Measurements from ENCODE around the gene TMA7B. TPM values are rescaled to one million over a fixed set of nuclear protein-coding genes. Genes with fewer than 3 reads are reported as not detected.

Gene TMA7B
- polyA plus RNA-seq, 1 of the 3 experiments (the other 2 are of a cell fraction), result not detected

DNA sequence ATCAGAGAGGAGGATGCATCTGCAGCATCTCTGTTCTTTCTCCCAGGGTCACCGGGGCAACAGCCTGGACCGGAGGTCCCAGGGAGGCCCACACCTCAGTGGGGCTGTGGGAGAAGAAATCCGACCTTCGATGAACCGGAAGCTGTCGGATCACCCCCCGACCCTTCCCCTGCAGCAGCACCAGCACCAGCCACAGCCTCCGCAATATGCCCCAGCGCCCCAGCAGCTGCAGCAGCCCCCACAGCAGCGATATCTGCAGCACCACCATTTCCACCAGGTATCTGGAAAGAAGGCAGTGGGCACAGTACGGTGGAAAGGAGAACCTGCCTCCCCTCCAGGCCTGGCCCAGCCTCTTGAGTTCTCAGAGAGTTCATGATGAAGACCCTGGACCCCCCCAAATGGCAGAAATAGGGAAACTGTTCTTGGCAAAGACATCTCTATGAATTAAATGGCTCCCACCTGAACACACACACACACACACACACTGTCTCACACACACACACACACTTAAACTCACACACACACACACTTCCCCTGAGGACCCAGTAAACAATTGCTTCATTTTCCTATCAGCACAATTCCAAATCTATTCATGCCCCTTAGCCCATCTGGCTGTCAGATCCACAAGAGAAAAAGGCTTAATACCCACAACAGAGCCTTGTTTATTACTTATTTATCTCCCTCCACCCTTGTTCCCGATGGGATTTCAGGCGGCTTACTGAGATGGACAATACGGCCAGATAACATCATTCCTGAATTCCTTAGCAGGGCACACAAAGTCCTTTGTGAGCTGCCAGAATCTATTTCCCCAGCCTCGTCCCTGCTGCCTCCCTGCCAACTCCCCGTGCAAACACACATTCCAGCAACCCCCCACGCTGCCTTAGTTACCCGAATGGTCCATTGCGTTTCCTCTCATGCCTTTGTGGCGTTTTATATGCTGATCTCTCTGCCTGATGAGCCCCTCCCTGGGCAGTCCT is 8.1 kb downstream of the TMA7B start:
- Histone ChIP-seq H3K36me3 (replicated peaks in 1 of 2; ENCODE audit: control insufficient read depth in 1 of 2, insufficient read depth in 2 of 2, low read length in 1 of 2) (no peaks in the 10 kb centered on the region), H3K9ac (no peak overlapping the region), H3K4me3 (ENCODE audit: low read depth in 2 of 2, low read length in 1 of 2) (no peak overlapping the region), H4K20me1 (ENCODE audit: insufficient read depth) (no peaks in the 10 kb centered on the region), H3K27ac (ENCODE audit: low read depth in 2 of 2, low read length in 1 of 2) (no peak overlapping the region), H3K4me2 (no peak overlapping the region), H2AFZ (ENCODE audit: low read depth) (no peak overlapping the region), H3K9me3 (no peaks in the 10 kb centered on the region), H3K4me1 (ENCODE audit: control insufficient read depth in 1 of 2, insufficient read depth in 2 of 2, low read depth in 1 of 2, low read length in 1 of 2) (peaks cover 0 to 5% of the 10 kb centered on the region in 2 experiments; a peak in 2 of 4 replicates), H3K27me3 (ENCODE audit: insufficient read depth) (no peaks in the 10 kb centered on the region), H3K79me2 (ENCODE audit: insufficient read depth) (no peaks in the 10 kb centered on the region), H3K9me2 (no peaks in the 10 kb centered on the region), H3F3A (replicated peaks; ENCODE audit: insufficient read depth) (no peaks in the 10 kb centered on the region)
- no peak for TF ChIP-seq RAD21 (IDR thresholded peaks at IDR 0.05; ENCODE audit: low read length)
- no peak for TF ChIP-seq POLR2AphosphoS5 (IDR thresholded peaks at IDR 0.05; ENCODE audit: low read depth, low read length)
- 0 out of 2 replicates have a peak, but pooled peaks have one; percentile 14 for TF ChIP-seq TEAD4 (IDR thresholded peaks at IDR 0.05; ENCODE audit: borderline replicate concordance, insufficient read depth)
- TF ChIP-seq GATA2 (CRISPR knock-in tag; IDR thresholded peaks at IDR 0.05), result no peak
- no peak for TF ChIP-seq NRF1 (IDR thresholded peaks at IDR 0.05; ENCODE audit: low read depth, low read length)
- WGBS (ENCODE audit: low lambda C conversion rate), result 52% methylated on average over 11 of the region's 20 CpGs
- DNase-seq, result peak; percentile 17
- ChIA-PET POLR2A (interaction anchor here (1.4 kb wide), 1 partner anchor 9 kb away, joined by 3 read pairs; no protein-coding TSS in a partner anchor), CTCF (no interaction called here)

DNA sequence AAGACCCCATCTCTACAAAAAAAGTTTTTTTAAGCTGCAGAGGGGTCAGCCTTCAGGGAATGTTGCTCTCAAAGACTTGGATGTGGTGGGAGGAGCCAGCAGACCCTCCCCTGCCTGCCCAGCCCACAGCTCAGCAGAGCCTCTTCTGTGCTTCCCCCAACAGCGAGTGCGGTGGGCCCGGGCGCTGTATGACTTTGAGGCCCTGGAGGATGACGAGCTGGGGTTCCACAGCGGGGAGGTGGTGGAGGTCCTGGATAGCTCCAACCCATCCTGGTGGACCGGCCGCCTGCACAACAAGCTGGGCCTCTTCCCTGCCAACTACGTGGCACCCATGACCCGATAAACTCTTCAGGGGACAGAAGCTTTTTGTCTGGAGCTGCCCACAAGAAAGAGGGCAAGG is 10.5 kb downstream of the TMA7B start:
- H3K36me3 ChIP-seq (replicated peaks in 1 of 2; ENCODE audit: control insufficient read depth in 1 of 2, insufficient read depth in 2 of 2, low read length in 1 of 2), result no peaks in the 10 kb centered on the region
- no peak overlapping the region for H2AFZ ChIP-seq (ENCODE audit: low read depth)
- no peaks in the 10 kb centered on the region for H3F3A ChIP-seq (replicated peaks; ENCODE audit: insufficient read depth)
- ChIA-PET CTCF (no interaction called here), POLR2A (no interaction called here)
- TF ChIP-seq MEF2A (IDR thresholded peaks at IDR 0.05; ENCODE audit: borderline replicate concordance, low read depth) (no peak), NFIC (IDR thresholded peaks at IDR 0.05; ENCODE audit: borderline replicate concordance) (no peak), EZH2phosphoT487 (IDR thresholded peaks at IDR 0.05; ENCODE audit: borderline replicate concordance, low read depth) (no peak), TEAD4 (IDR thresholded peaks at IDR 0.05; ENCODE audit: borderline replicate concordance, insufficient read depth) (no peak), RFX5 (IDR thresholded peaks at IDR 0.05; ENCODE audit: low read length) (no peak), SMC3 (IDR thresholded peaks at IDR 0.05; ENCODE audit: low read depth, low read length) (no peak), JUND (IDR thresholded peaks at IDR 0.05) (no peak), FOSL2 (IDR thresholded peaks at IDR 0.05; ENCODE audit: borderline replicate concordance, low read depth) (no peak), SIN3A (IDR thresholded peaks at IDR 0.05; ENCODE audit: borderline replicate concordance, low read depth, low read length) (no peak), POLR2AphosphoS5 (IDR thresholded peaks at IDR 0.05; ENCODE audit: low read depth, low read length) (no peak), RCOR1 (IDR thresholded peaks at IDR 0.05; ENCODE audit: low read length) (no peak), MXI1 (IDR thresholded peaks at IDR 0.05; ENCODE audit: low read depth, low read length) (no peak), TCF12 (IDR thresholded peaks at IDR 0.05) (no peak), FOXM1 (IDR thresholded peaks at IDR 0.05; ENCODE audit: low read depth) (no peak), NRF1 (IDR thresholded peaks at IDR 0.05; ENCODE audit: low read depth, low read length) (no peak)
- TF ChIP-seq, protein P1, sequence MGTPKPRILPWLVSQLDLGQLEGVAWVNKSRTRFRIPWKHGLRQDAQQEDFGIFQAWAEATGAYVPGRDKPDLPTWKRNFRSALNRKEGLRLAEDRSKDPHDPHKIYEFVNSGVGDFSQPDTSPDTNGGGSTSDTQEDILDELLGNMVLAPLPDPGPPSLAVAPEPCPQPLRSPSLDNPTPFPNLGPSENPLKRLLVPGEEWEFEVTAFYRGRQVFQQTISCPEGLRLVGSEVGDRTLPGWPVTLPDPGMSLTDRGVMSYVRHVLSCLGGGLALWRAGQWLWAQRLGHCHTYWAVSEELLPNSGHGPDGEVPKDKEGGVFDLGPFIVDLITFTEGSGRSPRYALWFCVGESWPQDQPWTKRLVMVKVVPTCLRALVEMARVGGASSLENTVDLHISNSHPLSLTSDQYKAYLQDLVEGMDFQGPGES (IDR thresholded peaks at IDR 0.05; ENCODE audit: low read depth, low read length), result no peak
- TF ChIP-seq, protein P2, sequence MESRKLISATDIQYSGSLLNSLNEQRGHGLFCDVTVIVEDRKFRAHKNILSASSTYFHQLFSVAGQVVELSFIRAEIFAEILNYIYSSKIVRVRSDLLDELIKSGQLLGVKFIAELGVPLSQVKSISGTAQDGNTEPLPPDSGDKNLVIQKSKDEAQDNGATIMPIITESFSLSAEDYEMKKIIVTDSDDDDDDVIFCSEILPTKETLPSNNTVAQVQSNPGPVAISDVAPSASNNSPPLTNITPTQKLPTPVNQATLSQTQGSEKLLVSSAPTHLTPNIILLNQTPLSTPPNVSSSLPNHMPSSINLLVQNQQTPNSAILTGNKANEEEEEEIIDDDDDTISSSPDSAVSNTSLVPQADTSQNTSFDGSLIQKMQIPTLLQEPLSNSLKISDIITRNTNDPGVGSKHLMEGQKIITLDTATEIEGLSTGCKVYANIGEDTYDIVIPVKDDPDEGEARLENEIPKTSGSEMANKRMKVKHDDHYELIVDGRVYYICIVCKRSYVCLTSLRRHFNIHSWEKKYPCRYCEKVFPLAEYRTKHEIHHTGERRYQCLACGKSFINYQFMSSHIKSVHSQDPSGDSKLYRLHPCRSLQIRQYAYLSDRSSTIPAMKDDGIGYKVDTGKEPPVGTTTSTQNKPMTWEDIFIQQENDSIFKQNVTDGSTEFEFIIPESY (IDR thresholded peaks at IDR 0.05; ENCODE audit: borderline replicate concordance, low read depth), result no peak
- TF ChIP-seq, protein P3, sequence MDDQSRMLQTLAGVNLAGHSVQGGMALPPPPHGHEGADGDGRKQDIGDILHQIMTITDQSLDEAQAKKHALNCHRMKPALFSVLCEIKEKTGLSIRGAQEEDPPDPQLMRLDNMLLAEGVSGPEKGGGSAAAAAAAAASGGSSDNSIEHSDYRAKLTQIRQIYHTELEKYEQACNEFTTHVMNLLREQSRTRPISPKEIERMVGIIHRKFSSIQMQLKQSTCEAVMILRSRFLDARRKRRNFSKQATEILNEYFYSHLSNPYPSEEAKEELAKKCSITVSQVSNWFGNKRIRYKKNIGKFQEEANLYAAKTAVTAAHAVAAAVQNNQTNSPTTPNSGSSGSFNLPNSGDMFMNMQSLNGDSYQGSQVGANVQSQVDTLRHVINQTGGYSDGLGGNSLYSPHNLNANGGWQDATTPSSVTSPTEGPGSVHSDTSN (IDR thresholded peaks at IDR 0.05), result no peak
- TF ChIP-seq, protein P4, sequence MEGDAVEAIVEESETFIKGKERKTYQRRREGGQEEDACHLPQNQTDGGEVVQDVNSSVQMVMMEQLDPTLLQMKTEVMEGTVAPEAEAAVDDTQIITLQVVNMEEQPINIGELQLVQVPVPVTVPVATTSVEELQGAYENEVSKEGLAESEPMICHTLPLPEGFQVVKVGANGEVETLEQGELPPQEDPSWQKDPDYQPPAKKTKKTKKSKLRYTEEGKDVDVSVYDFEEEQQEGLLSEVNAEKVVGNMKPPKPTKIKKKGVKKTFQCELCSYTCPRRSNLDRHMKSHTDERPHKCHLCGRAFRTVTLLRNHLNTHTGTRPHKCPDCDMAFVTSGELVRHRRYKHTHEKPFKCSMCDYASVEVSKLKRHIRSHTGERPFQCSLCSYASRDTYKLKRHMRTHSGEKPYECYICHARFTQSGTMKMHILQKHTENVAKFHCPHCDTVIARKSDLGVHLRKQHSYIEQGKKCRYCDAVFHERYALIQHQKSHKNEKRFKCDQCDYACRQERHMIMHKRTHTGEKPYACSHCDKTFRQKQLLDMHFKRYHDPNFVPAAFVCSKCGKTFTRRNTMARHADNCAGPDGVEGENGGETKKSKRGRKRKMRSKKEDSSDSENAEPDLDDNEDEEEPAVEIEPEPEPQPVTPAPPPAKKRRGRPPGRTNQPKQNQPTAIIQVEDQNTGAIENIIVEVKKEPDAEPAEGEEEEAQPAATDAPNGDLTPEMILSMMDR (IDR thresholded peaks at IDR 0.05), result no peak
- no peak overlapping the region for H3K4me3 ChIP-seq (ENCODE audit: low read depth in 2 of 2, low read length in 1 of 2)
- no peaks in the 10 kb centered on the region for H3K9me3 ChIP-seq
- no peaks in the 10 kb centered on the region for H3K27me3 ChIP-seq (ENCODE audit: insufficient read depth)
- peaks cover 0 to 5% of the 10 kb centered on the region in 2 experiments; a peak in 2 of 4 replicates for H3K4me1 ChIP-seq (ENCODE audit: control insufficient read depth in 1 of 2, insufficient read depth in 2 of 2, low read depth in 1 of 2, low read length in 1 of 2)
- DNase-seq, result no peak
- H3K4me2 ChIP-seq, result no peak overlapping the region
- H3K79me2 ChIP-seq (ENCODE audit: insufficient read depth), result no peaks in the 10 kb centered on the region
- no CpG with 5 or more reads among the region's 10 CpGs for WGBS (ENCODE audit: low lambda C conversion rate)
- no peaks in the 10 kb centered on the region for H3K9me2 ChIP-seq
- H3K9ac ChIP-seq, result no peak overlapping the region
- no peak overlapping the region for H3K27ac ChIP-seq (ENCODE audit: low read depth in 2 of 2, low read length in 1 of 2)
- H4K20me1 ChIP-seq (ENCODE audit: insufficient read depth), result no peaks in the 10 kb centered on the region
